HG02623 (cell line): ENCODE measurements around the gene KLHL12.
"Not testable (repeated sequence)": the region's sequence is repeated elsewhere in the genome, so short reads cannot be mapped to it uniquely, and the experiment has no call there.

Experiments
- ATAC-seq: cut with Tn5 transposase; IDR thresholded peaks from one replicate; pipeline ENCODE4 v1.9.1; 2021; ENCODE audit warnings: moderate library complexity; ENCODE audit not compliant: unreplicated experiment

Gene KLHL12

DNA sequence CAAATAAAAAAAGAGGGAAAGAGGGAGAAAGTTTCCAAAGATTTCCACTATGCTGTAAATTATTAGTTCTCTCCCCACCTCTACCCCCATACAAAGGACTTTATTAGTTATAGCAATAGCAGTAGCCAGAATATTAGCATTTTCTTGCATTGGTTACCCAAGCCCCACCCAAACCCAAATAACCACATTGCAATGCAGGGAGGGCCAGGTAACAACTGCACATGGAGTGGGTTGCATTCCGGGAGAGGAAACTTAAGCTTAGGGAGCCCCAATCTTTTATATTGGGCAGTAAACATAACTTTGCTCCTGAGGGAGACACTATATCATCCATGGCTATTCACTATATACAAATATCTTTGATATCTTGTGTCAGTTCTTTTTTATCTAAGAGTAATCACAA, 25.1 kb upstream of the KLHL12 start:
- no peak for ATAC-seq

DNA sequence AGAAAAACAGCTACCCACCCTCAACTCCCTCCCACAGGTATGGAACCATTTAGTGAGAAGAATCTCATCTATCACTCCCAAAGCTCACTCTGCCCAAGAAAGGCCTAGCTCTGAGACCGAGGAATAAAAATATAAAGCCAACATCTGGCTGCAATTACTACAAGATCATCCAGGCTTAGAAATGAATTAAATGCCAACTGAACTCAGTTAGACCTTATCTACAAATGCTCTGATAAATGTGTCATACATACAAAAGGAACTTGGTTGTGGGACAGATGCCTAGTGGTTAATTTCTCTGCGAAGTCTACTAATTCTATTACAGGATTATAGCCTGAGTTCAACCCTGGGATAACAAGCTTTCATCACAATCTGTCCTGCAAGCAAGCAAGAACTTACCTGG, 24.4 kb upstream of the KLHL12 start:
- ATAC-seq: no peak

DNA sequence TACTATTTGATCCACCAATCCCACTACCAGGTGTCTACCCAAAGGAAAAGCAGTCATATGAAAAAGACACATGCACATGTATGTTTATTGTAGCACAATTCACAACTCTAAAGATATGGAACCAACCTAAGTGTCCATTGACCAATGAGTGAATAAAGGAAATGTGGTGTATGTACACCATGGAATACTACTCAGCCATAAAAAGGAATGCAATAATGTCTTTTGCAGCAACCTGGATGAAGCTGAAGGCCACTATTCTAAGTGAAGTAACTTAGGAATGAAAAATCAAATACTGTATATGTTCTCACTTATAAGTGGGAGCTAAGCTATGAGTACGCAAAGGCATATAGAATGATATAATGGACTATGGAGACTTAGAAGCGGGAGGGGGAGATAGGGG, 18.4 kb upstream of the KLHL12 start:
- ATAC-seq: no peak

DNA sequence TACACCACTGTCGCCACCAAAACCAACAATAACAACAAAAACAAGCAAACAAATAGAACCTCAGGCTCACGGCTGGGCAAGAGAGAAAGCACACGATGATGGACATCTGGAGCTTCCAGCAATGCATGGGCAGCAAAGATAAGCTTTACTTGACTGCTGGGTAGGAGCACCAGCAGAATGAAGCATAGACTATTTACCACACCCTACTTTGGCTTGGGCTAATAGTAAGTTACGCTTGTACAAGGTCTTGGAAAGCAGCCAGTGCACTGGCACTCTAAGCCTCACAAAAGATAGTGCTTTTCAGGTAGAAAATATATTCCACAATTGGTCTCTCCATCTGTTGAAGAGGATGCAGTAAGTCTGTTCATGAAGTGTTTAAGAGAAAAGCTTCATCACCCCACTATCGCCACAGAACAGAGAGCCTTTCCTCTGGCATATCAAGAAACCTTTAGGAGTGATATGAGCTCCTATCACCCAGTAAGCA, 17.4 kb upstream of the KLHL12 start:
- ATAC-seq: no peak

DNA sequence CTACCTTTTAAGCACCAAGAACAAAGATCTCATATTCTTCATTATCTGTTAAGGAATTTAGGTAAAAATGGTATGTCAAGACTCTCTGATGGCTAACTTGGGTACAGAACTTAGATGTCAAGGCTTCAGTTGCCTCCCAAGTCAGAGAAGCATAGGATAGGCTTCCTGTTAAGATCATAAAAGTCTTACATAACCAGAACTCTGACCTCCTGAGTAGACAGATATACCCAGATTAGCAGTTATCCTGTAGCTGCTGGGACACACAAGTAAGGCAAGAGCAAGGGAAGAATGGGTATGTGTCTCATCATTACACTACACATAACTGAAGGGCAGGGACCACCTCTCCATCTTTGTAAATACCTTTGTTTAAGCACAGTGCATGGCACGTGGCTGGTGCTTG, 15.4 kb upstream of the KLHL12 start:
- no peak for ATAC-seq

DNA sequence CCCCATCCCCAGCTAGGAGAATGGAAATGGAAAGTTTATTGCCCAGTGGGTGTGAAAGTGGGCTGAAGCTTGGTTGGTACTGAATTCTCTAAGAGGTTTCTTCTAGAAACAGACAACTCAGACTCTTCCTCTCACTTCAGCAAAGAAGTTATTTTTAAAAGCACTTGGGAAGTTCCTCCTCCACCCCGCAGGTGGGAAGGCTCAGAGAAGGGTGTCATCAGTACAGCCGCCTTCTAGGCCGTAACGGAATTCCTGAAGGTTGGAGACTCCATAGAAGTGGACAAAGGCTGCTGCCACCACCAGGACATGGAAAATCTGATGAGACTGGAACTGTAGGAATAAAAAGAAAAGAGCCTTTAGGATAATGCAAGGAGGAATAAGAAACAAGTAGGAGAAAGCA, 14.3 kb upstream of the KLHL12 start:
- ATAC-seq: no peak

DNA sequence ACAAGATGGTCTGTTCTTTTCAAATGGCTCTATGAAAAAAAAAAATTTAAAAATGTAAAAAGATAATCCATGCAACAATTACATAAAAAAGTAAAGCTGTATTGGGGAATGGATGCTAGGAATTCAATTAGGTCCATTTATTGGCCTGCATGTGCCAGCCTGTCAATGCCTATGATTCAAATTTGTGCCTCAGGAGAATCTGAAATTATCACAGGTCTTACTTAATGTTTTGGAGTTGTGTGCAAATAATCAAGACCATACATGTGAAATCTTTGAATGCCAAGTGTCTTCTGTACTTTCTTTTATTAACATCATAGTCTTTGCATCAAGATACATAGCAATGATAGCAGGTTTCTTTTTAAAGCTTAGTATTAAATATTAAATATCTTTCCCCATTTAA, 13.5 kb upstream of the KLHL12 start:
- no peak for ATAC-seq

DNA sequence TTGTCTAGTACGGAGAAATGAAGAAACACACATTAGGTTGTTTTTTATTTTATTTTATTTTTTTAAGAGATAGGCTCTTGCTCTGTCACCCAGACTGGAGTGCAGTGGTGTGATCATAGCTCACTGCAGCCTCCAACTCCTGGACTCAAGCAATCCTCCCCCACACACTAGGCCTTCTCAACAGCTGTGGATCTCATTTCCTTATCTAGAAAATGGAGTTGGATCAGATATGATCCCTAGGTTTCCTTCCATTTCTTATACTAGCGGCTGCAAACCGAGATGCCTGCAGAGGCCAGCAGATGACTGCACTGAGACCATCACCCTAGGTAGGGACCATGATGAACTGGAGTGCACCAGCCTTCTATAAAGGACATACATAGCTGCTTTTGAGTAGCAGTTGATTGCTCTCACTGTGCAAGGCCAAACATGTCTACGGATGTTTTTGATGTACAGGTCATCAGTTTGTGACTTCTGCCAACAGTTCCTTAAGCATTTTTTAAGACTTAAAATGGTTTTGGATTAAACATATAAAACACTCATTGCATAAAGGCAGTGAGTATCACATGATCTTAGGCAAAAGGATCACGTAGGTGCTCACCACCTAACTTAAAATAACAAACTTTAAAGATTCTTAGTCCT, 11.4 kb upstream of the KLHL12 start:
- ATAC-seq: no peak

DNA sequence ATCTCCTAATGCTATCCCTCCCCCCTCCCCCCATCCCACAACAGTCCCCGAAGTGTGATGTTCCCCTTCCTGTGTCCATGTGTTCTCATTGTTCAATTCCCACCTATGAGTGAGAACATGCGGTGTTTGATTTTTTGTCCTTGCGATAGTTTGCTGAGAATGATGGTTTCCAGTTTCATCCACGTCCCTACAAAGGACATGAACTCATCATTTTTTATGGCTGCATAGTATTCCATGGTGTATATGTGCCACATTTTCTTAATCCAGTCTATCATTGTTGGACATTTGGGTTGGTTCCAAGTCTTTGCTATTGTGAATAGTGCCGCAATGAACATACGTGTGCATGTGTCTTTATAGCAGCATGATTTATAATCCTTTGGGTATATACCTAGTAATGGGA, 9.4 kb upstream of the KLHL12 start:
- not testable (repeated sequence) for ATAC-seq

DNA sequence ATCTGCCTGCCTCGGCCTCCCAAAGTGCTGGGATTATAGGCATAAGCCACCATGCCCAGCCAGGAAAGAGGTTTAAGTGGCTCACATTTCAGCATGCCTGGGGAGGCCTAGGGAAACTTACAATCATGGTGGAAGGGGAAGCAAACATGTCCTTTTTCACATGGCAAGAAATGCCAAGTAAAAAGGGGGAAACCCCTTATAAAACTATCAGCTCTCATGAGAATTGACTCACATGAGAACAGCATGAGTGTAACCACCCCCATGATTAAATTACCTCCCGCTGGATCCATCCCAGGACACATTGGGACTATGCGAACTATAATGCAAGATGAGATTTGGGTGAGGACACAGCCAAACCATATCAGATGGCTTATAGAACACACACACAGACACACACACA, 8.8 kb upstream of the KLHL12 start:
- no peak for ATAC-seq

DNA sequence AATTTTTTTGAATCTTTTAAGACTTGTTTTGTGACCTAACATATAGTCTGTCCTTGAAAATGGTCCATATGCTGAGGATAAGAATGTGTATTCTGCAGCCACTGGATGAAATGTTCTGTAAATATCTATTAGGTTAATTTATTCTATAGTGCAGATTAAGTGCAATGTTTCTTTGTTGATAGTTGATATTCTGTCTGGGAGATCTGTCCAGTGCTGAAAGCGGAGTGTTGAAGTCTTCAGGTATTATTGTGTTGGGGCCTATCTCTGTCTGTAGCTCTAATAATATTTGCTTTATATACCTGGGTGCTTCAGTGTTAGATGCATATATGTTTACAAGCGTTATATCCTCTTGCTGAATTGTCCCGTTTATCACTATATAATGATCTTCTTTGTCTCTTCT, 7.7 kb upstream of the KLHL12 start:
- no peak for ATAC-seq

DNA sequence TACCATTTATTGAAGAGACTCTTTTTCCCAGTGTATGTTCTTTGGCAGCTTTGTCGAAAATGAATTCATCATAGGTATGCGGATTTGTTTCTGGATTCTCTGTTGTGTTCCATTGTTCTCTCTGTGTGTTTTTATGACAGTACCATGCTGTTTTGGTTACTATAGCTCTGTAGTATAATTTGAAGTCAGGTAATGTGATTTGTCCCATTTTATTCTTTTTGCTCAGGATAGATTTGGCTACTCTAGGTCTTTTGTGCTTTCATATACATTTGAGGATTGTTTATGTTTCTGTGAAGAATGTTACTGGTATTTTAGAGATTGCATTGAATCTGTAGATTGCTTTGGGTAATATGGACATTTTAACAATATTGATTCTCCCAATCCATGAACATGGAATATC, 5.4 kb upstream of the KLHL12 start:
- ATAC-seq: no peak

DNA sequence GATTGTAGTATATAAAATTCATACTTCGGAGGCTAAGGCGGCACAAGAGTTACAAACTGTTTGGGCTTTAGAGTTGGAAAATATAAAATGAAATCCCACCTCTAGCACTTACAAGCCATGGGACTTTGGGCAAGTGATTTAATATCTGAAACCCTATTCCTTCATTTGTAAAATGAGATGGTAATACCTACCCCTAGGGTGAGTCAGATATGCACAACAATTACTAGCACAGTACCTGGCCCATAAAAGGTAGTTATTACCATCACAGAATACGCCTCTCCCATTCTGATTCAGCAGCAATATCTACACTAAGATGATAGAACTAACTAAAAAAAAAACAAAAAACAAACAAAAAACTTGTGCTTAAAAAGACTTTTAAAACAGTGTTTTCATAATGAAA, 3.5 kb downstream of the KLHL12 start:
- ATAC-seq: no peak

DNA sequence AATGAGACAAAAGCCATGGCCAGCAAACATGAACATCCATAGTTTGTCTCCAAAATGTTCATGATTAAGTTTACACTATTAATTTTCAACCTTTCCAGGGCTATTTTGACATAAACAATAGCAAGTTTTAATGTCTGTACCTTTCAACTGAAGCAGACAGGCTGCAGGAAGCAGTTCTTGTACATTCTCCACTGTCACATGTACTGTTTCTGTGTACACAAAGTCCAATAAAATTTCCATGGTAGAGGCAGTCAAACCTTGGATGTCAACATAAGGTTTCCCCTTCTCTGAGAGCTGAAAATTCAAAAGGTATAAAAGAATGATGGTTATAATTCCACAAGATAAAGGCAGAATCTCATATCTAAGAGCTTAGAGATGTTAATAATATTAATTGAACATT, 7.4 kb downstream of the KLHL12 start:
- no peak for ATAC-seq

DNA sequence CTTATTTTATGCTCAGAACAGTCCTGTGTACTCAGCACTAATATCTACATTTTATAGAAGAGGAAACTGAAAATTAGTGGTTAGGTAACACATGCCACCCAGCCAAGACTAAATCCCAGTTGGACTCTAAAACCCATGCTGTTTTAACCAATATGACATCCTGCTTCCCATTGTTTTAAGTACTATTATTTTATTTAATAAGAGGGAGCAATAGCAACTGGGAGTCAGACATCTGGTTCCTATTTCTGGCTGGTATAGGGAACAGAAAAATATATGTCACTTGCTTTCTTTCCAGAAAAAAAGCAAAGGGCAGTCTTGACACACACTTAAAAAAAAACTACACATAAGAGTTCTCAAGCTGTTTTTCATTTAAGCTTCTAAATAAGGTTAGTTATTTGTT, 11.9 kb downstream of the KLHL12 start:
- ATAC-seq: no peak

DNA sequence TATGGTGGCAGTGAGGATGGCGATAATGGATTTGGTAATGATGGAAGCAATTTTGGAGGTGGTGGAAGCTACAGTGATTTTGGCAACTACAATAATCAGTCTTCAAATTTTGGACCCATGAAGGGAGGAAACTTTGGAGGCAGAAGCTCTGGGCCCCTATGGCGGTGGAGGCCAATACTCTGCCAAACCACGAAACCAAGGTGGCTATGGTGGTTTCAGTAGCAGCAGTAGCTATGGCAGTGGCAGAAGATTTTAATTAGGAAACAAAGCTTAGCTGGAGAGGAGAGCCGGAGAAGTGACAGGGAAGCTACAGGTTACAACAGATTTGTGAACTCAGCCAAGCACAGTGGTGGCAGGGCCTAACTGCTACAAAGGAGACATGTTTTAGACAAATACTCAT, 14.6 kb downstream of the KLHL12 start:
- ATAC-seq: not testable (repeated sequence)

DNA sequence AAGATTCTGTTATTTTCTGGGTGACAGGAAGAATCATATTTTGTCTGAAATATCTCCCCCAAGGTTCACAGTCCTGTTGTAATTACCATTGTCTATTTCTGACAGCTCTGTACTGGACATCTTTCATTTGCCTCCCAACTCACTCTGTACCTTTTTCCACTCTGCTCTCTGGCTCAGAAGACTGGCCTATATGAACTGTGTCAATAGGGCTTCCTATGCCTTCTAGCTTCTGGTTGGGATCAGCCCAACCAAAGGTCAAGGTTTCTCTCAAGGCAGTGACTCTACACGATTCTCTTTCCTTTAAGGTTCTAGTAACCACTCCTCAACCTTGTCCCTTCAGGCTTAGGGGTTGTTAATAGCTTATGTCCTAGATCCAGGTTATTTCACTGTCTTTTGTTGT, 17.5 kb downstream of the KLHL12 start:
- no peak for ATAC-seq

DNA sequence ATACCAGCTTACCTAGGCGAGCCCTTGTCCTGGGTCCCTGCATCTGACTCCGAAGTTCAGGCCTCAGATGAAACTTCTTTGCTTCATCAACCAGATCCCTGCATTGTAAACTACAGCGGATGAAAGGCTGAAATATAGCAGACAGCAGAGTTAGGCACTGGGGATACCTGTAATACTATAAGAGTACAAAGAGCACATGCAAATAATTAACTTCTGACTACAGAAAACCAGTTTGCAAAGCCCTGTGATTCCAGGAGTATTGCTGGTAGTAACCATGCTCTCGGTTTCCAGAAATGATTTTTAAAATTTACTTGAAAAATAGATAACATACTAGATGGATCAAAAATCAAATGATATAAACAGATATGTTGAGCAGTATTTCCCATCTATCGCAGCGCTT, 18.0 kb downstream of the KLHL12 start:
- no peak for ATAC-seq

DNA sequence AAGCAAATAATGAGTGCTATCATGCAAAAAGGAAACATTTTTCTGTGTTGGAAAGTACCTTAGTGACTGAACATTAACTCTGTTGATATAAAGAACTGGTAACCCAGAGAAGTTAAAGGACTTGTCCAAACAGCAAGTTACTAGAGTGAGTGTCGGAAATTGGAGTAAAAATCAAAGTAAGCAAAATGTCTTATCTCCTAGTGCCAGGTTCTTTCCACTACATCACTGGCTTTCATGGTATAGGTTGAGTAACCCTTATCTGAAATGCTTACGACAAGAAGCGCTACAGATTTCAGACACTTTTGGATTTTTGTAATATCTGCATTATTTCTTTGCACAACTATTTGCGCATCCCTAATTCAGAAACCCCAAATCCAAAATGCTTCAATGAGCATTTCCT, 21.7 kb downstream of the KLHL12 start:
- ATAC-seq: no peak

DNA sequence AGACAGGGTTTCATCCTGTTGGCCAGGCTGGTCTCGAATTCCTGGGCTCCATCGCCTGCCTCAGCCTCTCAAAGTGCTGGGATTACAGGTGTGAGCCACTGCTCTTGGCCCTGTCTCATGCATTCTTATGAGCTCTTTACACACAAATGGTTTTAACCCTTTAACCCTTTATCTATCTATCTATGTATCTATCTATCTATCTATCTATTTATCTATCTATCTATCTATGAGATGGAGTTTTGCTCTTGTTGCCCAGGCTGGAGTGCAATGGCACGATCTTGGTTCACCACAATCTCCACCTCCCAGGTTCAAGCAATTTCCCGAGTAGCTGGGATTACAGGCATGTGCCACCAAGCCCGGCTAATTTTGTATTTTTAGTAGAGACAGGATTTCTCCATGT, 23.2 kb downstream of the KLHL12 start:
- ATAC-seq: not testable (repeated sequence)

DNA sequence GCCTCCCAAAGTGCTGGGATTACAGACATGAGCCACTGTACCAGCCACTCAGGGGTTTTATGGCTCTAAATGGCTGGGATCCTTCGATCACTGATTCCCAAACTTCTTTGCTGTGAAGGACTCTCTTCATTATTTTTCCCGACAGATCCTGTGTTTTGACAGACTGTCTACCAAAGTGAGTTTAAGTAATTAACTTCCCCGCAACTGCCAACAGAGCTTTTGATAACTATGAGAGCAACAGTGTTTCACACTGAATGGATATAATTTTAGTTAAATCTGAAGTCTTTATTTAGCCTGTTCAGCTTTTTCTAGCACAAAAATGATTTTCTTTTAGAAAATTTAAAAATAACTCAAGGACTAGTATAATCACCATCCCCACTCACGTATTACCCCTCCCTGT, 25.5 kb downstream of the KLHL12 start:
- no peak for ATAC-seq

DNA sequence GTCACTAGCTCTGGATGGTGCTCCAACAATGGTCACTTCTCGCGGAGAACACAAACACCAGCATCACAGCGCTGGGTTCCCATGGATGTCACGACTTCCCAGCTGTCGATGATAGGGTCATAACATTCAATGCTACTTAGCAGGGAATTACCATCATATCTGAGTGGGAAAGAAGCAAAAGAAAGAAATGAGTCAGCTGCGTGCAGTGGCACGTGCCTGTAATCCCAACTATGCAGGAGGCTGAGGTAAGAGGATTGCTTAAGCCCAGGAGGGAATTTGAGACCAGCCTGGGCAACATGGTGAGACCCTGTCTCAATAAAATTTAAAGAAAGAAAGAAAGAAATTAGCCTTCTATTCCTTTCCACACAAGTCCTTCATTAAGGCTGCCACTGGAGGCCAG, 34.5 kb downstream of the KLHL12 start:
- ATAC-seq: no peak

DNA sequence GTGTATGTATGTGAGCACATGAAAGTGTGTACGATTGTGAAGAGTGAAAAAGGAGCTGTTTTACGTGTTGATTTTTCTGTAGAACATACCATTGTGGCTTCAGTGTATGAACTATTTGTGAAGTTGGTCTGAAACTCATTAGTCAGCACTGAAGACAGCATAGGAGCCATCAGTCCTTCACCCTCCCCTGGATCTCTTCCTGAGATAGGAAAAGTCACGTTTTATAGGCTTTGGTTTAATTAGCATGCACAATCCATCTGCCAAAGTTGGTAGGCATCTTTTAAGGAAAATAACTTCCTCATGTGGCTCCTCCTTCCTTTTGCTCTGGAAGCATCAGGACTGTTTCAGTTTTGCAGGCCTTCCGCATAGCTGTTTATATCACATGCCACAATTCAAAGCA, 36.6 kb downstream of the KLHL12 start:
- ATAC-seq: no peak
